ENCODE data around the gene TTI1.

The TTI1 gene

GRCh38 chr20:37934634-37935375 is 98.5 kb downstream of the TTI1 start:
- DNase-seq: no peak

DNA sequence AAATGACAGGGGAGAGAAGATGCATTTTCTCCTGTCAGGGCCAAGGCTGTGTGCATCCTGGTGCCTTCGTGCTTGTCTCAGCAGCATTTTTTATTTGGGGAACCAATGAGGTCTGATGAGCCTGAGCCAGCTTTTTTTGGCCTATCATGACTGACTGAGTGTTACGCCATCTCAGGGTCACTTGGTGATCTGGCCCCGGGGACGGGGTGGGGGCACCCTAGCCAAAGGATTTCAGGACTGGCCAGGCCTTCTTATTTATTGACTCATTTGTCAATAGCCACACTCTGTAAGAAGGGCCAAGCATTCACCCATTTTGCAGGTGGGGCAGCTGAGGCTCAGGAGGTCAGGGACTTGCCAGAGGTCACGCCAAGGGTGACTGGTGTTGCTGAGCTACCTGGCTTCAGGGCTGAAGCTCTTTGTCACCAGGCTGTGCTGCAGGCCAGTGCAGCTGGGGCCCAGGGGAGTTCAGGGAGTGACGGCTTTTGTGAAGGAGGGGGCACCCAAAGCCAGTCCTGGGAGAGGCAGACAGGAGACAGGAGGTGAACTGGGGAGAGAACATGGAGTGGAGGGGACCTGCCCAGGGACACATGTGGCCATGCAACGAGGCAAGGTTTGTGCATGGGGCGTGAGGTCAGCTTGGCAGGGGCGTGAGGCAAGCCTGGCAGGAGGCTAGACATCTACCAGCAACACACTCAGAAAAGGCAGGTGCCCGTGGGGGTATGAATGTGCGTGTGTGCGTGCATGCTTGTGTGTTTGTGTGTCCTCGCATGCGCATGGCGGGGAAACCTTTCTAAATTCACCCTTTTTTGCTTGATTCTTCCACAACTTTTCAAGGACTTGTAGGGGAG is 99.2 kb downstream of the TTI1 start:
- DNase-seq: no peak

Data from NCI-H226 (cell line).